GM12875 (cell line): ENCODE results near the gene PARD3.

ENCODE experiments used
- H3K4me3 ChIP-seq: one replicate; pipeline ENCODE4 v1.5.1; 2011; ENCODE audit warnings: low read depth, low read length, control low read depth
- TF ChIP-seq, protein P1 (sequence below): IDR thresholded peaks from 2 replicates; pipeline ENCODE4 v1.5.1; 2011; ENCODE audit warnings: low read depth, mild to moderate bottlenecking, control low read depth, inconsistent platforms, low read length, moderate library complexity, borderline replicate concordance; ENCODE audit not compliant: insufficient read depth

The PARD3 gene

DNA sequence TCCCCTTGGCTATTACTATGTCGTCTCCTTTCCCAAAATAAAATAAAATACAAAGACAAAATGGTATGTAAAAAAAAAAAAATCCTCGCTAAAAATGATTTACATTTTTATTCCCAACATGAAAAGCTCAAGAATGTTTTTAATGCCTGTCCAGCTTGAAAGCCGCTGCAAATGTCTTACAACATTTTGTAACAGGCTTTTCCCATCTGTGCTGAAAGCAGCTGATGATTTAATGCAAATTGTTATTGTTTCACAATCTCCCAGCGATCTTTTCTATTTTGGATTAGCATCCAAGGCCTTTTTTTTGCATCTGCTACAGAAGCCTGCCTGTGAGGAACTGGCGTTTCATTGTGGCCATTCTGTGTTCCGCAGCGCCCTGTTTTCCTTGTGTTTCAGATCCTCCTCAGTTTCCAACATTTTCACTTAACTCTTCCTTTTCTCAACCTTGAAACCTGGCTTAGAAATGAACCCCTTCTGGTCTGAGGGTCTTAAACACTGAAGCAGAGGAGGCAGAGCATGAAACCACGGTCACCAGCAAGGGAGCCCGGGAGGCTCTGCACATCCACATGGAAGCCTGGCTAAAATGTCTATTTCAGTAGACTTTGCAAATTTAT lies 712.1 kb downstream of the PARD3 start:
- no peak overlapping the region for H3K4me3 ChIP-seq
- TF ChIP-seq, protein P1, sequence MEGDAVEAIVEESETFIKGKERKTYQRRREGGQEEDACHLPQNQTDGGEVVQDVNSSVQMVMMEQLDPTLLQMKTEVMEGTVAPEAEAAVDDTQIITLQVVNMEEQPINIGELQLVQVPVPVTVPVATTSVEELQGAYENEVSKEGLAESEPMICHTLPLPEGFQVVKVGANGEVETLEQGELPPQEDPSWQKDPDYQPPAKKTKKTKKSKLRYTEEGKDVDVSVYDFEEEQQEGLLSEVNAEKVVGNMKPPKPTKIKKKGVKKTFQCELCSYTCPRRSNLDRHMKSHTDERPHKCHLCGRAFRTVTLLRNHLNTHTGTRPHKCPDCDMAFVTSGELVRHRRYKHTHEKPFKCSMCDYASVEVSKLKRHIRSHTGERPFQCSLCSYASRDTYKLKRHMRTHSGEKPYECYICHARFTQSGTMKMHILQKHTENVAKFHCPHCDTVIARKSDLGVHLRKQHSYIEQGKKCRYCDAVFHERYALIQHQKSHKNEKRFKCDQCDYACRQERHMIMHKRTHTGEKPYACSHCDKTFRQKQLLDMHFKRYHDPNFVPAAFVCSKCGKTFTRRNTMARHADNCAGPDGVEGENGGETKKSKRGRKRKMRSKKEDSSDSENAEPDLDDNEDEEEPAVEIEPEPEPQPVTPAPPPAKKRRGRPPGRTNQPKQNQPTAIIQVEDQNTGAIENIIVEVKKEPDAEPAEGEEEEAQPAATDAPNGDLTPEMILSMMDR = no peak

DNA sequence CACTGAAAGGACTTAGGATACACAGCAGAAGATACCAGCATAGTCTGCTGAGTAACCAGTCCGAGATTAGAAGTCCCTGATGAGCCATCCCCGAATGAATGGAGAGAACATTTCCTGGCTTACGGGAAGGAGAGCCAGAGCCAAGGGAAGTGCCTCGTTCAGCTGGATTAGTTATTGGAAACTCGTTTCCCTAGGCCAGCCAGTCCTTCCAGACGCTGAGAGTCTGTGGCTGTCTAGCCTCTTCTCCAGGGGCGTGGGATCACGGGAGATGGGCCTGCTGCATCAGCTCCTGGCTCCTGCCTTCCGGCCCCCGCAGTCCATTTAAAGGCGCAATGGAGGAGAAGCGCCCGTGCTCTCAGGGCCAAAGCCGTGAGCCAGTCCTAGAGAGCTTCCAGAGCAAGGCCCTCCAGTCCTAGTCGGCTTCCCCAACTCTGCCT lies 712.8 kb downstream of the PARD3 start:
- H3K4me3 ChIP-seq = no peak overlapping the region
- TF ChIP-seq, protein P1 = no peak

DNA sequence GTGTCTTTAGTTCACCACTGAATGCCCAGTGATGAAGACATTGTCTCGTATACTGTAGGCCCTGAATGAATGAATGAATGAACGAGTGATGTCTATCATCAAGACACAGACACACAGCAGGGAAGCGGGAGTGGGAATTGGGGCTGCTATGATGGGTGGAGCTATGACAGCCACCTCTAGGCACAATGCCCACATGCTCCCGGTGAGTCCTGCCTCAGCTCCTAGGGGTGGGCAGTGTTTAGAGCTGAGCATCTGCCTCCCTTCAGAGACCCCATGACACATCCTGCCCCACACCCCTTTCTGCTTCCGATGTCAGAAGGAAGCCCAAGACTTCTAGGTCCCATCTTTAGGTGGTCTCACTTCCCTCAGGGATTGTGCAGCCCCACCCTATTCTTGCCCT lies 714.1 kb downstream of the PARD3 start:
- no peak overlapping the region for H3K4me3 ChIP-seq
- TF ChIP-seq, protein P1 = no peak

DNA sequence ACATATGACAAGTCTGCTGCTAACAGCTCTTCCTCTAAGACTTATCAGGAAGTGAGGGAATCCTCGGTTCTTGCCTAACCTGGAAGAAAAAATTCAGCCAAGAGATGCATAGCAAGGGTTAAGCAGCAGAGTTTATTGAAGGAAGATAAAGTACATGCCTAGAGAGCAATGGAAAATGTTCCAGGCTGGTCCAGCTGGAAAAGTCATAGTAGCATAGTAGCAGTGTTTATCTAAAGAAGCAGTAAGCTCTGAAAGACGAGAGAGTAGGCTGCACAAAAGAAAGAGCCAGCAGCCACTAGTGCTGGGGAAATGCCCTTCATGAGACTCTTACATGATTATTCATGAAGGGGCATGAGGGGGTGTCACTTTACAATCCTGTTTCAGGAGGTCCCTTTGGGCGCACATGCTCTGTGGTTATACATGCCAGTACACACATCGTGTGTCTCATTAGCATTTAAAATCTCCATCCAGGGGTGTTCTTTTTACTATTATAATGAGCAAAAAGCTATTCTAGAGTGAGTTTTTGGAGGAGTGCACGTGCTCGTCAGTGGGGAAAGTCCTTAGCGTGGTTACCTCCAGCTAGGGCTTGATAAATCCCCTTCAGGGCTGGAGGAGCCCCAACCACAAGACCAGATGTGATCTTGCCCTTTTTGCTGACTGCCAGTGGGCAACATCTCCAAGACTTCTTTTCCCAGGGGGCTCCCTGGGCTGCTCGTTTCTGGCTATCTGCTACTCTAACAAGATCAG lies 716.1 kb downstream of the PARD3 start:
- no peak overlapping the region for H3K4me3 ChIP-seq
- TF ChIP-seq, protein P1 = no peak

DNA sequence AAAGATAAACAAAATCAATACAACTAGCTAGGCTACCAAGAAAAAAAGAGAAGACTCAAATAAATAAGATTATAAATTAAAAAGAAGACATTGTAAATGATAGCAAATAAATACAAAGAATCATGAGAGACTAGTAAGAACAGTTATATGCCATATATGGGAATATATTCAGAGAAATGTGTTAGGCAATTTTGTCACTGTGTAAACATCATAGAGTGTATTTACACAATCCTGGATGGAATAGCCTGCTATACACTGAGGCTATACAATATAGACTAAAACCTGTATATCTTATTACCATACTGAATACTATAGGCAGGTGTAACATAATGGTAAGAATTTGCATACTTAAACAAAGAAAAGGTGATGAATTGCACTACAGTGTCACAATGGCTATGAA lies 717.4 kb downstream of the PARD3 start:
- TF ChIP-seq, protein P1 = no peak

DNA sequence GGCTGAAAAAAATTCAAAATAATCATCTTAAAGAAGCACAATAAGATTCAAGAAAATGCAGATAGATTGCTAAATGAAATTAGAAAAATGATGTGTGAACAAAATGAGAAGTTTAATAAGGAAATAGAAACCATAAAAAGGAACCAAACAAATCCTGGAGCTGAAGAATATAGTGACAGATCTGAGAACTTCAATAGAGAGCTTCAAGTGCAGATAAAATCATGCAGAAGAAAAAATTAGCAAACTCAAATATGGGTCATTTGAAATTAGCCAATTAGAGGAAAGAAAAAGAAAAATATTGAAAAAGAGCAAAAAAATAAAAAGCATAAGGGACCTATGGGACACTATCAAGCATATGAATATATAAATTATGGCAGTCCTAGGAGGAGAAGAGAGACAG lies 720.1 kb downstream of the PARD3 start:
- H3K4me3 ChIP-seq = no peak overlapping the region

More for the DNA sequence above, 717.4 kb downstream of the PARD3 start:
- no peak overlapping the region for H3K4me3 ChIP-seq

More for the DNA sequence above, 720.1 kb downstream of the PARD3 start:
- TF ChIP-seq, protein P1 = no peak
